Measurements from ENCODE around the gene SLC30A7. TPM values are rescaled to one million over a fixed set of nuclear protein-coding genes. Genes with fewer than 3 reads are reported as not detected.

SLC30A7 gene
- total RNA-seq, 3 donors from 2014 or later (not counting 1 experiment from before 2014, with no cell fraction given) = 27.7 to 38.8 (median 36.2) TPM

DNA sequence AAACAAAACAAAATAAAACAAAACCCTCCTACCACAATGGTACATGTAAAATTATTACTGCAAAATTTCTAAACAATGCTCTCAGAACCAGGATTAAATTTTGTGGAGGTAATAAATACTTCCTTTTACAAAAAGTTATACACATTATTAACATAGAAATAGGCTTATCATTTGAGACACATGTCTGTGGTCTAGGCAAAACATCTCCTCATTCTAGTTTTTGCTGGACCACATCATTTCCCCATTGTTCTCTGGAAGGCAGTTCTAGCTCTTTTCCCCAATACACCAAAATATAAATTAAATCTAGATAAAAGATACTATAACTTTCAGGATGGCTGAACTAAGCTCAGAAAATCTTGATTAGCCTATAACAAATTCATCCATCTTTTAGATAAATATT, 19.6 kb upstream of the SLC30A7 start:
- Histone ChIP-seq H3K4me3 (ENCODE audit: low read length) (no peak overlapping the region), H3K4me1 (ENCODE audit: control insufficient read depth, insufficient read depth, low read length) (no peaks in the 10 kb centered on the region), H3K36me3 (ENCODE audit: control insufficient read depth, insufficient read depth, low read length) (no peaks in the 10 kb centered on the region), H3K27ac (ENCODE audit: low read length) (no peak overlapping the region), H3K27me3 (ENCODE audit: control insufficient read depth, insufficient read depth, low read length) (no peaks in the 10 kb centered on the region), H3K9me3 (ENCODE audit: control insufficient read depth, insufficient read depth, low read length) (no peaks in the 10 kb centered on the region)
- Mint-ChIP-seq H3K27me3 (ENCODE audit: low read depth in 2 of 2) (no peaks in the 10 kb centered on the region), H3K9me3 (no peaks in the 10 kb centered on the region), H3K4me1 (no peaks in the 10 kb centered on the region), H3K4me3 (no peak overlapping the region), H3K27ac (no peak overlapping the region), H3K36me3 (no peaks in the 10 kb centered on the region)
- ATAC-seq = no peak
- TF ChIP-seq, protein P1, sequence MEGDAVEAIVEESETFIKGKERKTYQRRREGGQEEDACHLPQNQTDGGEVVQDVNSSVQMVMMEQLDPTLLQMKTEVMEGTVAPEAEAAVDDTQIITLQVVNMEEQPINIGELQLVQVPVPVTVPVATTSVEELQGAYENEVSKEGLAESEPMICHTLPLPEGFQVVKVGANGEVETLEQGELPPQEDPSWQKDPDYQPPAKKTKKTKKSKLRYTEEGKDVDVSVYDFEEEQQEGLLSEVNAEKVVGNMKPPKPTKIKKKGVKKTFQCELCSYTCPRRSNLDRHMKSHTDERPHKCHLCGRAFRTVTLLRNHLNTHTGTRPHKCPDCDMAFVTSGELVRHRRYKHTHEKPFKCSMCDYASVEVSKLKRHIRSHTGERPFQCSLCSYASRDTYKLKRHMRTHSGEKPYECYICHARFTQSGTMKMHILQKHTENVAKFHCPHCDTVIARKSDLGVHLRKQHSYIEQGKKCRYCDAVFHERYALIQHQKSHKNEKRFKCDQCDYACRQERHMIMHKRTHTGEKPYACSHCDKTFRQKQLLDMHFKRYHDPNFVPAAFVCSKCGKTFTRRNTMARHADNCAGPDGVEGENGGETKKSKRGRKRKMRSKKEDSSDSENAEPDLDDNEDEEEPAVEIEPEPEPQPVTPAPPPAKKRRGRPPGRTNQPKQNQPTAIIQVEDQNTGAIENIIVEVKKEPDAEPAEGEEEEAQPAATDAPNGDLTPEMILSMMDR (IDR thresholded peaks at IDR 0.05) = no peak
- intact Hi-C loops (cut with micrococcal nuclease) = no loop called here
- no peak for DNase-seq

DNA sequence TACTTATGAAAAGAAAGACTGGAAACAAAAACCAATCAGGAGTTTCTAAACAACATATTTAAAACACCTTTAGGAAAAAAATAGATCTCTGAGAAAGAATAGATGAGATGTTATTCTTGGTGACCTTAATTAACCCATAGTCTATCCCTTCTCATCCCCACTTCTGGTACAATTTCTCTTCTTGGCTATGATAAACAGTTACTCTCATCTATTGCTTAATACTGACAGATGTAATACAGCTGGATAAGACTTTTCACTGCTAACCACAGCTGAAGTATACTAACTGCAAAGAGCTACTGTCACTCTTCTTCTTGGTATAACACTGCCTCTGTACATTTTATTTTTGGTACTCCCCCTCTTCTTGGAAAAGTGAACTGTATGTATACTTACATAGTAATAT, 16.5 kb upstream of the SLC30A7 start:
- Histone ChIP-seq H3K4me3 (ENCODE audit: low read length) (no peak overlapping the region), H3K36me3 (ENCODE audit: control insufficient read depth, insufficient read depth, low read length) (no peaks in the 10 kb centered on the region), H3K4me1 (ENCODE audit: control insufficient read depth, insufficient read depth, low read length) (no peaks in the 10 kb centered on the region), H3K9me3 (ENCODE audit: control insufficient read depth, insufficient read depth, low read length) (no peaks in the 10 kb centered on the region), H3K27ac (ENCODE audit: low read length) (no peak overlapping the region), H3K27me3 (ENCODE audit: control insufficient read depth, insufficient read depth, low read length) (no peaks in the 10 kb centered on the region)
- ATAC-seq (no peak), DNase-seq (no peak)
- TF ChIP-seq, protein P1 (IDR thresholded peaks at IDR 0.05) = no peak
- Mint-ChIP-seq H3K36me3 (no peaks in the 10 kb centered on the region), H3K4me1 (no peaks in the 10 kb centered on the region), H3K27me3 (ENCODE audit: low read depth in 2 of 2) (no peaks in the 10 kb centered on the region), H3K27ac (no peak overlapping the region), H3K4me3 (no peak overlapping the region), H3K9me3 (no peaks in the 10 kb centered on the region)
- intact Hi-C loops (cut with micrococcal nuclease) = no loop called here

DNA sequence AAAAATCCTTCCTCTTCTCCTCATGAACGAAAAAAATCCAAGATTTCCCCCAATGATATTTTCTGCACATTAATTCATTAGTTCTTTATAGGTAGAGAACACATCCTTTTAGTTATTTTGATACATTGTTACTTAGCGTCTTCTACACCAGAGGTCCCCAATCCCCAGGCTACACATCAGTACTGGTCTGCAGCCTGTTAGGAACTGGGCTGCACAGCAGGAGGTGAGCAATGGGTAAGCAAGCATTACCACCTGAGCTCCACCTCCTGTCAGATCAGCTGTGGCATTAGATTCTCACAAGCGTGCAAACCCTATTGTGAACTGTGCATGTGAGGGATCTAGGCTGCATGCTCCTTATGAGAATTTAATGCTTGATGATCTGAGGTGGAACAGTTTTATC, 14.2 kb upstream of the SLC30A7 start:
- no peaks in the 10 kb centered on the region for H3K9me3 Mint-ChIP-seq
- DNase-seq (no peak), ATAC-seq (no peak)
- no peaks in the 10 kb centered on the region for H3K27me3 ChIP-seq (ENCODE audit: control insufficient read depth, insufficient read depth, low read length)
- no peaks in the 10 kb centered on the region for H3K9me3 ChIP-seq (ENCODE audit: control insufficient read depth, insufficient read depth, low read length)
- H3K27ac Mint-ChIP-seq = no peak overlapping the region
- intact Hi-C loops (cut with micrococcal nuclease) = no loop called here
- H3K4me1 ChIP-seq (ENCODE audit: control insufficient read depth, insufficient read depth, low read length) = no peaks in the 10 kb centered on the region
- H3K4me1 Mint-ChIP-seq = no peaks in the 10 kb centered on the region
- H3K4me3 Mint-ChIP-seq = no peak overlapping the region
- H3K4me3 ChIP-seq (ENCODE audit: low read length) = no peak overlapping the region
- no peaks in the 10 kb centered on the region for H3K27me3 Mint-ChIP-seq (ENCODE audit: low read depth in 2 of 2)
- H3K27ac ChIP-seq (ENCODE audit: low read length) = no peak overlapping the region
- no peaks in the 10 kb centered on the region for H3K36me3 Mint-ChIP-seq
- TF ChIP-seq, protein P1 (IDR thresholded peaks at IDR 0.05) = no peak
- H3K36me3 ChIP-seq (ENCODE audit: control insufficient read depth, insufficient read depth, low read length) = no peaks in the 10 kb centered on the region
- 100% methylated on average over 2 of the region's 3 CpGs for WGBS (ENCODE audit: insufficient coverage)

DNA sequence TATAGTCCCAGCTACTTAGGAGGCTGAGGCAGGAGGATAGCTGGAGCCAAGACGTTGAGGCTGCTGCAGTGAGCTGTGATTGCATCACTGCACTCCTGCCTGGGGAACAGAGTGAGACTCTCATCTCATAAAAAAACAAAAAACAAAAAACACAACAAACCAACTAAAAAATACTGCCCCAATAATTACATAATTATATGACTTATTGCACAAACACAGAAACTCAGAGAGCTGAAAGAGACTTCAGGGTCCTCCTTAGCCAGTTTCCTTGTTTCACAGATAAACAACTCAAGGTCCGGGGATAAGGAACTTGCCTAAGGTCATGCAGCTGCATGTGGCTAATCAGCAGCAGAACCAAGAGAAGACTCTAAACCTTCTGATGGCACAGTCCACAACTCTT, 13.2 kb upstream of the SLC30A7 start:
- ATAC-seq (no peak), DNase-seq (no peak)
- Histone ChIP-seq H3K36me3 (ENCODE audit: control insufficient read depth, insufficient read depth, low read length) (no peaks in the 10 kb centered on the region), H3K4me1 (ENCODE audit: control insufficient read depth, insufficient read depth, low read length) (no peaks in the 10 kb centered on the region), H3K27ac (ENCODE audit: low read length) (no peak overlapping the region), H3K9me3 (ENCODE audit: control insufficient read depth, insufficient read depth, low read length) (no peaks in the 10 kb centered on the region), H3K4me3 (ENCODE audit: low read length) (no peak overlapping the region), H3K27me3 (ENCODE audit: control insufficient read depth, insufficient read depth, low read length) (no peaks in the 10 kb centered on the region)
- Mint-ChIP-seq H3K27me3 (ENCODE audit: low read depth in 2 of 2) (no peaks in the 10 kb centered on the region), H3K36me3 (no peaks in the 10 kb centered on the region), H3K4me3 (no peak overlapping the region), H3K4me1 (no peaks in the 10 kb centered on the region), H3K27ac (no peak overlapping the region), H3K9me3 (no peaks in the 10 kb centered on the region)
- intact Hi-C loops (cut with micrococcal nuclease) = no loop called here
- TF ChIP-seq, protein P1 (IDR thresholded peaks at IDR 0.05) = no peak
- 71% methylated on average over 2 of the region's 2 CpGs for WGBS (ENCODE audit: insufficient coverage)
